Measurements from ENCODE around the gene SLC24A5.

Gene SLC24A5
- long read RNA-seq, result 0 reads

DNA sequence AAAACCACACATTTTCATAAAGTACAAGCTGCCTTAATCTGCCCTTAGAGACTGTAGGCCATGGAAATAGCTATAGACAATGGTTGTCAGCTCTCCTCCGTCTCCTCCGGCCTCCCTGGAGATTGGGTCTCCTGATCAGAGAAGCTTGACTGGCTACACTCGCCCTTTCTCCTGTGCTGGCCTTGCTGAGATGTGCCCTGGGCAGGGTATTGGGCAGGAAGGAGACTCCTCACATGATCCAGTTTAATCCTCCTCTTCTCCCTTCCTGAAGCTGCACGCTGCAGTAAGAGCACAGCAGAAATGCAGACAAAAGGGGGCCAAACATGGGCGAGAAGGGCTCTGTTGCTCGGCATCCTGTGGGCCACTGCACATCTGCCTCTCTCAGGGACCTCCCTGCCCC is at the start of gene SLC24A5:
Gene SLC24A5, plus strand, starts transcription at position 246 of the 400 bp plus-strand sequence. Its CDS starts 55 bp downstream, at position 301.
- no peak within 1 kb of the TSS for H3K27ac ChIP-seq (replicated peaks)
- peaks cover 3% of the 10 kb centered on the region for H3K27me3 ChIP-seq (ENCODE audit: insufficient read depth, poor library complexity, severe bottlenecking)
- no peak within 1 kb of the TSS for H3K4me3 ChIP-seq (replicated peaks; ENCODE audit: insufficient read depth, low read length)
- TF ChIP-seq GABPA (IDR thresholded peaks at IDR 0.05; ENCODE audit: low read depth) (no peak), SPI1 (IDR thresholded peaks at IDR 0.05; ENCODE audit: borderline replicate concordance, low read depth) (no peak), POLR2AphosphoS5 (IDR thresholded peaks at IDR 0.05; ENCODE audit: low read depth) (no peak)
- TF ChIP-seq, protein P1, sequence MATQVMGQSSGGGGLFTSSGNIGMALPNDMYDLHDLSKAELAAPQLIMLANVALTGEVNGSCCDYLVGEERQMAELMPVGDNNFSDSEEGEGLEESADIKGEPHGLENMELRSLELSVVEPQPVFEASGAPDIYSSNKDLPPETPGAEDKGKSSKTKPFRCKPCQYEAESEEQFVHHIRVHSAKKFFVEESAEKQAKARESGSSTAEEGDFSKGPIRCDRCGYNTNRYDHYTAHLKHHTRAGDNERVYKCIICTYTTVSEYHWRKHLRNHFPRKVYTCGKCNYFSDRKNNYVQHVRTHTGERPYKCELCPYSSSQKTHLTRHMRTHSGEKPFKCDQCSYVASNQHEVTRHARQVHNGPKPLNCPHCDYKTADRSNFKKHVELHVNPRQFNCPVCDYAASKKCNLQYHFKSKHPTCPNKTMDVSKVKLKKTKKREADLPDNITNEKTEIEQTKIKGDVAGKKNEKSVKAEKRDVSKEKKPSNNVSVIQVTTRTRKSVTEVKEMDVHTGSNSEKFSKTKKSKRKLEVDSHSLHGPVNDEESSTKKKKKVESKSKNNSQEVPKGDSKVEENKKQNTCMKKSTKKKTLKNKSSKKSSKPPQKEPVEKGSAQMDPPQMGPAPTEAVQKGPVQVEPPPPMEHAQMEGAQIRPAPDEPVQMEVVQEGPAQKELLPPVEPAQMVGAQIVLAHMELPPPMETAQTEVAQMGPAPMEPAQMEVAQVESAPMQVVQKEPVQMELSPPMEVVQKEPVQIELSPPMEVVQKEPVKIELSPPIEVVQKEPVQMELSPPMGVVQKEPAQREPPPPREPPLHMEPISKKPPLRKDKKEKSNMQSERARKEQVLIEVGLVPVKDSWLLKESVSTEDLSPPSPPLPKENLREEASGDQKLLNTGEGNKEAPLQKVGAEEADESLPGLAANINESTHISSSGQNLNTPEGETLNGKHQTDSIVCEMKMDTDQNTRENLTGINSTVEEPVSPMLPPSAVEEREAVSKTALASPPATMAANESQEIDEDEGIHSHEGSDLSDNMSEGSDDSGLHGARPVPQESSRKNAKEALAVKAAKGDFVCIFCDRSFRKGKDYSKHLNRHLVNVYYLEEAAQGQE (IDR thresholded peaks at IDR 0.05; ENCODE audit: insufficient replicate concordance, low read depth), result no peak
- TF ChIP-seq, protein P2, sequence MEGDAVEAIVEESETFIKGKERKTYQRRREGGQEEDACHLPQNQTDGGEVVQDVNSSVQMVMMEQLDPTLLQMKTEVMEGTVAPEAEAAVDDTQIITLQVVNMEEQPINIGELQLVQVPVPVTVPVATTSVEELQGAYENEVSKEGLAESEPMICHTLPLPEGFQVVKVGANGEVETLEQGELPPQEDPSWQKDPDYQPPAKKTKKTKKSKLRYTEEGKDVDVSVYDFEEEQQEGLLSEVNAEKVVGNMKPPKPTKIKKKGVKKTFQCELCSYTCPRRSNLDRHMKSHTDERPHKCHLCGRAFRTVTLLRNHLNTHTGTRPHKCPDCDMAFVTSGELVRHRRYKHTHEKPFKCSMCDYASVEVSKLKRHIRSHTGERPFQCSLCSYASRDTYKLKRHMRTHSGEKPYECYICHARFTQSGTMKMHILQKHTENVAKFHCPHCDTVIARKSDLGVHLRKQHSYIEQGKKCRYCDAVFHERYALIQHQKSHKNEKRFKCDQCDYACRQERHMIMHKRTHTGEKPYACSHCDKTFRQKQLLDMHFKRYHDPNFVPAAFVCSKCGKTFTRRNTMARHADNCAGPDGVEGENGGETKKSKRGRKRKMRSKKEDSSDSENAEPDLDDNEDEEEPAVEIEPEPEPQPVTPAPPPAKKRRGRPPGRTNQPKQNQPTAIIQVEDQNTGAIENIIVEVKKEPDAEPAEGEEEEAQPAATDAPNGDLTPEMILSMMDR (IDR thresholded peaks at IDR 0.05; ENCODE audit: insufficient read depth, low read length), result no peak
- DNase-seq (ENCODE audit: low read depth in 1 of 2, low spot score in 1 of 2), result no peak

- peaks cover 4% of the 10 kb centered on the region for H3K27me3 ChIP-seq (ENCODE audit: insufficient read depth, poor library complexity, severe bottlenecking)
- no peak overlapping the region for H3K27ac ChIP-seq (replicated peaks)
- no peak overlapping the region for H3K4me3 ChIP-seq (replicated peaks; ENCODE audit: insufficient read depth, low read length)
- no peak for TF ChIP-seq POLR2AphosphoS5 (IDR thresholded peaks at IDR 0.05; ENCODE audit: low read depth)
- TF ChIP-seq GABPA (IDR thresholded peaks at IDR 0.05; ENCODE audit: low read depth), result no peak
- TF ChIP-seq, protein P1 (IDR thresholded peaks at IDR 0.05; ENCODE audit: insufficient replicate concordance, low read depth), result no peak
- no peak for TF ChIP-seq SPI1 (IDR thresholded peaks at IDR 0.05; ENCODE audit: borderline replicate concordance, low read depth)
- TF ChIP-seq, protein P2 (IDR thresholded peaks at IDR 0.05; ENCODE audit: insufficient read depth, low read length), result no peak
- no peak for DNase-seq (ENCODE audit: low read depth in 1 of 2, low spot score in 1 of 2)
Measured at GRCh38 chr15:48072941-48073340, 47.8 kb upstream of the SLC24A5 start.

GRCh38 chr15:48073881-48074280 is 46.9 kb upstream of the SLC24A5 start:
- Histone ChIP-seq H3K27me3 (ENCODE audit: insufficient read depth, poor library complexity, severe bottlenecking) (peaks cover 4% of the 10 kb centered on the region), H3K4me3 (replicated peaks; ENCODE audit: insufficient read depth, low read length) (no peak overlapping the region), H3K27ac (replicated peaks) (no peak overlapping the region)
- TF ChIP-seq GABPA (IDR thresholded peaks at IDR 0.05; ENCODE audit: low read depth) (no peak), POLR2AphosphoS5 (IDR thresholded peaks at IDR 0.05; ENCODE audit: low read depth) (no peak), SPI1 (IDR thresholded peaks at IDR 0.05; ENCODE audit: borderline replicate concordance, low read depth) (no peak)
- TF ChIP-seq, protein P2 (IDR thresholded peaks at IDR 0.05; ENCODE audit: insufficient read depth, low read length), result no peak
- TF ChIP-seq, protein P1 (IDR thresholded peaks at IDR 0.05; ENCODE audit: insufficient replicate concordance, low read depth), result no peak
- no peak for DNase-seq (ENCODE audit: low read depth in 1 of 2, low spot score in 1 of 2)

All from HL-60 (cell line).